Measurements from ENCODE around the gene ANO6.
A peak's percentile ranks its signal among the peaks of the same experiment; 100 is the strongest.
"Not testable (repeated sequence)": the region's sequence is repeated elsewhere in the genome, so short reads cannot be mapped to it uniquely, and the experiment has no call there.

The ANO6 gene

DNA sequence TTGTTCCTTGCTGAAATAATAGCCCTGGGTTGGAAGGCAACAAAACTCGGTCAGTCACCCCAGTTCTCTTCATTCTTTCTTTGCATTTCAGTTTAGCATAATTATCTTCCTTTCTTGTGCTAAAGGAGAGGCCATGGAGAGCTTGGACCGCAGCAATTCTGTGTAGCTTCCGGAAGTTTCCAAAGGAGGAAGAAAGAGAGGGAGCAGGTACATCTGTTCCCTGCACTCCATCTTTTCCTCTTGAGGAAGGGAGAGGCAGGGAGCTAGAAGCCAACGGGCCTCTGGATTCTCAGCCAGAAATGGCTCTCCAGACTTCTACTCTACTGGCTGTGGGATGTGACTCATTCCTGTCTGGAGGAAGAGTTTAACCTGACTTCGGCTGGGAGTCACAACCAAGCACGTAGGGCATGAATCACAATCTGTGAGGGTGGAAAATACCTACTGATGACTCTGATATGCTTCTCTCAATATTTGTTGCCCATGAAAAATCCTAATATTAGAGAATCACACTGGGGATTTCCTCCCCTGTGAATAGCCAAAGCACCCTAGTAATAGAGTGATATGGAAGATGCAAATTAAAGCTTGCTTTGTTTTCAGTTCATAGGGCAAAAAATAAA, 17.0 kb downstream of the ANO6 start:
- FAIRE-seq (peak; percentile 69), DNase-seq (ENCODE audit: extremely low spot score, insufficient read length, low read depth) (no peak)

- DNase-seq (ENCODE audit: extremely low spot score, insufficient read length, low read depth) (no peak), FAIRE-seq (peak; percentile 65)
Measured at GRCh38 chr12:45234139-45234865, 18.4 kb downstream of the ANO6 start.

- DNase-seq (ENCODE audit: extremely low spot score, insufficient read length, low read depth) (no peak), FAIRE-seq (no peak)
Measured at GRCh38 chr12:45235087-45236025, 19.5 kb downstream of the ANO6 start.

DNA sequence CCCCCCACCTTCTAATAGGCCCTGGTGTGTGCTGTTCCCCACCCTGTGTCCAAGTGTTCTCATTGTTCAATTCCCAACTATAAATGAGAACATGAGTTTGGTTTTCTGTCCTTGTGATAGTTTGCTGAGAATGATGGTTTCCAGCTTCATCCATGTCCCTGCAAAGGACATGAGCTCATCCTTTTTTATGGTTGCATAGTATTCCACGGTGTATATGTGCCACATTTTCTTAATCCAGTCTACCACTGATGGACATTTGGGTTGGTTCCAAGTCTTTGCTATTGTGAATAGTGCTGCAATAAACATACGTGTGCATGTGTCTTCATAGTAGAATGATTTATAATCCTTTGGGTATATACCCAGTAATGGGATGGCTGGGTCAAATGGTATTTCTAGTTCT, 20.5 kb downstream of the ANO6 start:
- not testable (repeated sequence) for FAIRE-seq; DNase-seq (ENCODE audit: extremely low spot score, insufficient read length, low read depth)

GRCh38 chr12:45242180-45242579, 26.3 kb downstream of the ANO6 start:
- FAIRE-seq, result no peak
- DNase-seq (ENCODE audit: extremely low spot score, insufficient read length, low read depth), result no peak

DNA sequence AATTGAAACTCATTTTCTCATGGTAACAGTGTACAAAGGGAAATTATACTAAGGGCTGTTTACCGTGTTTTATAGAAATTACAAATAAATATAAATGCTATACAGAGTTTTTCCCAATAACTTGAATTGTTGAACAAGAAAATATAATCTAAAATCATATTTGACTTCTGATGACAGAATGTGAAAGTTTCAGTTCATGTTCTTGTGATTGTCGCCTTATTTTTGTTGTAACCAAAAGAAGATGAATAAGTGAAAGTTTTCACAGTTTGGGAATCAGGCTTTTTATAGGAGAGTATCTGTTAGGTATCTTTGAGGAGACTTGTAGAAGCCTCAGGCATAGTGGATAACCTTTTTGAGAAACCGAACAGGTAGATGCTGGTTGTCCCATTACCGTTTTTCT, 28.1 kb downstream of the ANO6 start:
- FAIRE-seq, result peak; percentile 38
- no peak for DNase-seq (ENCODE audit: extremely low spot score, insufficient read length, low read depth)

GRCh38 chr12:45244561-45245343, 28.9 kb downstream of the ANO6 start:
- DNase-seq (ENCODE audit: extremely low spot score, insufficient read length, low read depth) (no peak), FAIRE-seq (peak; percentile 88)

DNA sequence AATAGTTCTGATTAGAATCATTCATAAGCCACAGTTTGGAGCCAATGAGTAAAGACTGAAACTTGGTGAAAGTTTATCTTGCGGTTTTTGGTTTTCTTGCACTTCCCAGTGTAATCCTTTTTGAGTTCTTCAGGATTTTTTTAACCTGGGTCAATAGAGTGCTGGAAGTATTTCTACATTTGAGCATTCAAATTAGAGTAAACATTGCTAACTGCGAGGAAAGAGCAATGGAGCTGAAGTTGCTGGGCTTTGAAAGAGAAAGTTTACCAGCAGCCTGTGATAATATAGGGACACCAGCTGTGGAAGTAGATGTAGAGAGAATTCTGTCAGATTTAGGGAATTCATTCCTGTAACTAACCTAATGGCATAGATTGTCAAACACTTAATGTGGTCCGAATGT, 30.3 kb downstream of the ANO6 start:
- no peak for FAIRE-seq

DNA sequence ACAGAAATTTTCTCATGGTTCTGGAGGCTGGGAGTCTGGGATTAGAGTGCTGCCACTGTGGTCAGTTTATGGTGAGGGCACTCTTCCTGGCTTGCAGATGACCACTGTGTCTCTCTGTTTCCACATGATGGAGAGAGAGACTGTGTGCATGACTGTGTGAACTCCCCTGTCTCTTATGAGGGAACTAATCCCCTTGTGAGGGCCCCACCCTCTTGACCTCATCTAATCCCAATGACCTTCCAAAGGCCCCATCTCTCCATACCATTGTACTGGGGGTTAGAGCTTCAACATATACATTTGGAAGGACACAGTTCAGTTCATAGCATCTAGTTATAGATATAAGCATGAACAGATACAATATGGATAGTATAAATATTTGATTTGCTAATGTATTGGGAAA, 31.7 kb downstream of the ANO6 start:
- no peak for FAIRE-seq
- DNase-seq (ENCODE audit: extremely low spot score, insufficient read length, low read depth), result no peak

More for the DNA sequence above, 30.3 kb downstream of the ANO6 start:
- no peak for DNase-seq (ENCODE audit: extremely low spot score, insufficient read length, low read depth)

- DNase-seq (ENCODE audit: extremely low spot score, insufficient read length, low read depth) (no peak), FAIRE-seq (no peak)
Measured at GRCh38 chr12:45248095-45248494, 32.2 kb downstream of the ANO6 start.

DNA sequence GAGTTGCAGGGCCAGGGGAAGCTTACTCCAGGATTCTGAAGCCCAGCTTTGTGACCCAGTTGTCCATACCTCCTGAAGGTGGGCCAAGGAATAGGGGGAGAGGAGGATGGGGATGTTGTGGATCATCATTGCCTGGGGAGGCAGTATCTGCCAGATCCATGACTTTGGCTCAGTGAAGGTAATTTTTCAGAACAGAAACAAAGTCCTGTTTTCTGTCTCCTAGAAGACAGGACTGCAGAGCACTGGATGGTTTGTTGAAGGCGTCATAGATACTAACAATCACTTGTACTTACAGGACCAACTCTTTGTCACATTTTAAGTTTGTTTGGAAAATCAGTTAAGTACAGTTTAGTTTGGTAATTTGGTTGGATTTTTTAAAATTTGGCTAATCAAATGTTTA, 38.4 kb downstream of the ANO6 start:
- FAIRE-seq (no peak), DNase-seq (ENCODE audit: extremely low spot score, insufficient read length, low read depth) (no peak)

DNA sequence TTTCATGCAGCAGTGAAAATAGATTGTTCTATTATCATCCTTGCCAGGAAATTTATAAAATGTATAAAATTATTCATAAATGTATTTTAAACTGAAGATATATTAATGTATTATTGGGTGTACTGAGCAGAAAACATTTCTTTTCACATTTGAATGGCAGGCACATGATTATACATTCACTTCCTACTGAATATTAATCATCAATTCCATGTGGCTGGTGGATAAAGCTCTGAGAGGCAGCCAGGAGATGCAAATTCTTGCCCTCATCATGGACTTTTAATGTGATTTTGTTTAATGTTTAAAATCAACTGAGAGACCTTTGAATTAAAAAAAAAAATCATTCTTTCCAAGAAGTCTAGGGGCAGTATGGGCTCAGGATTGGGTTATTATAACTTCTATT, 40.8 kb downstream of the ANO6 start:
- no peak for DNase-seq (ENCODE audit: extremely low spot score, insufficient read length, low read depth)
- FAIRE-seq, result no peak

- FAIRE-seq, result peak; percentile 83
Measured at GRCh38 chr12:45257185-45257930, 41.5 kb downstream of the ANO6 start.

GRCh38 chr12:45259675-45260074, 43.8 kb downstream of the ANO6 start:
- DNase-seq (ENCODE audit: extremely low spot score, insufficient read length, low read depth), result no peak
- no peak for FAIRE-seq

More at GRCh38 chr12:45257185-45257930, 41.5 kb downstream of the ANO6 start:
- DNase-seq (ENCODE audit: extremely low spot score, insufficient read length, low read depth), result no peak

DNA sequence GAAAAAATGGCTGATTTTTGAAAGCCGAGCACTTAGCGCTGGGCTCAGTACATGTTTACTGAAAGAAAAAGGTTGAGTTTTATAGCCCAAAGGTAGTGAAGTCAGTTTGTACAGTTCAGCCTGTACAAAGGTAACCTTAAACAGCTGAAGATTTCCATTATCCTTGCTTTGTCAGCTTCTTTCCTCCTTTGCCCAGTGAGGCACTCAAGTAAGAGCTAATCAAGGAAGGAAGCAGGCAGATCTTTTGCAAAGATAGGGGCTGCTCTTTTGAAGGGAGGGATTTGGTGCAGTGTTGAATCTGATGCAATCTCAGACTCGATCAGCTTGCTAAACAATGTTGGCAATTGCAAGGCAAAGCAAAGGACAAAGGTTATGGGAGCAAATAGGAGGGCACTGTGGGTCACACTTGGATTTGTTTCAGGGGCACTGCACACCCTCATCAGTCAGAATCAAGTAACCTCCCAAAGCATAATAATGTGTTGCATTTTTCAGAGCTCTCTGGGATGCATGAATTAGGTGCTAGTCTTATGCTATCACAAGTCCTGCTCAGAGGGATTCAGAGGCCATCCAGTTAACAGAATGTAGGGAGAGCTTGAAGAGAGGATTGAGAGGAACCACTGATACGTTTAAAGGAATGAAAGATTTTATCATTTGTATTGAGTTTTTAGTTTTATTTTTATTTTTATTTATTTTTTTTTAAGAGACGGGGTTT, 44.4 kb downstream of the ANO6 start:
- DNase-seq (ENCODE audit: extremely low spot score, insufficient read length, low read depth) (no peak), FAIRE-seq (no peak)

DNA sequence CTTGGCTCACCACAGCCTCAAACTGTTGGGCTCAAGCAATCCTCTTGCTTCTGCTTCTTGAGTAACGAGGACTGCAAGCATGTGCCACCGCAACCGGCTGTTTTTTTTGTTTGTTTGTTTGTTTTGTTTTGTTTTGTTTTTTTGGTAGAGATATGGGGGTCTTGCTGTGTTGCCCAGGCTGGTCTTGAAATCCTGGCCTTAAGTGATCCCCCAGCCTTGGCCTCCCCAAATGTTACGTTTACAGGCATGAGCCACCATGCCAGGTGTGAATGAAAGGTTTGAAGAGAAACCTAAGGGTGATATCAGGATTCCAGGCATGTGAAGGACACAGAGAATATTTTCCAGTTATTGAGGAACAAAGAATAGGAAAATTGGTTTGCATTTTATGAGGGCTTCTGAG, 45.0 kb downstream of the ANO6 start:
- FAIRE-seq (no peak), DNase-seq (ENCODE audit: extremely low spot score, insufficient read length, low read depth) (no peak)

DNA sequence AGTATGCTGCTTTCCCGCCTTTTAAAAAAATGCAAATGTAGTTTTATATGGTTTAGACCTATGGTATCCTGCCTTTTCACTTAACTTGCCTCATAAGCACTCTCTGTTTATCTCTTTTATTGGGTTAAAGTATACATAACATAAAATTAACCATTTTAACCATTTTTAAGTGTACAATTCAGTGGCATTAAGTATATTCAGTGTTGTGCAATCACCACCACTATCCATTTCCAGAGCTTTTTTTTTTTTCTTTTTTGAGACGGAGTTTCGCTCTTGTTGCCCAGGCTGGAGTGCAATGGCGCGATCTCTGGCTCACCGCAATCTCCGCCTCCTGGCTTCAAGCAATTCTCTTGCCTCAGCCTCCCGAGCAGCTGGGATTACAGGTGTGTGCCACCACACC, 46.3 kb downstream of the ANO6 start:
- not testable (repeated sequence) for DNase-seq (ENCODE audit: extremely low spot score, insufficient read length, low read depth); FAIRE-seq

DNA sequence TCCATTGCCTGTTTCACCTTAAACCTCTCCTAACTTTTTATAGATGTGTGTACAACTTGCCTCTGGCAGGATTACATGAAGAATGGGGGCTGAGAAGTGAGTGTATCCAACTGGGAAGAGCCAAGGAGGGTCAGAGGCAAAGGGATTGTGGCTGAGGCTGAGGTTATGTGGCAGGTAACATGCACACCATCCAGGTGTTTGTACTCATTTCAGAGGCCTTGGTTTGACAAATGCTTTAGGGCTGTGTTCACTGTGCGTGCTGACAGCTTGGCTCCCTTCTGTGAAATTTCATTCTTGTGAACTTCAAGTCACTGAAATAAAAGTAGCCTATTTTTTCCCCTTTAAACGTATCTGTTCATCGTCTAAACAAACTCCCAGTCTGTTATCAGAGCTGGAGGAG, 47.7 kb downstream of the ANO6 start:
- no peak for FAIRE-seq
- no peak for DNase-seq (ENCODE audit: extremely low spot score, insufficient read length, low read depth)
